ENCODE data around the gene KLHL1.
"Not testable (repeated sequence)": the region's sequence is repeated elsewhere in the genome, so short reads cannot be mapped to it uniquely, and the experiment has no call there.

GRCh38 chr13:70142658-70143057 lies 34.4 kb upstream of the KLHL1 start:
- not testable (repeated sequence) for TF ChIP-seq ZNF274 (IDR thresholded peaks at IDR 0.05; ENCODE audit: low read depth, low read length); CTCF (IDR thresholded peaks at IDR 0.05 in 2 of 3, conservative IDR thresholded peaks at IDR 0.05 in 1 of 3; ENCODE audit: borderline replicate concordance in 1 of 3, insufficient read depth in 1 of 3, low read depth in 2 of 3, low read length in 2 of 3)

Data from HCT116 (cell line).